ENCODE data around the gene SLC16A4. TPM values are rescaled to one million over a fixed set of nuclear protein-coding genes. Genes with fewer than 3 reads are reported as not detected.
"Not testable (repeated sequence)": the region's sequence is repeated elsewhere in the genome, so short reads cannot be mapped to it uniquely, and the experiment has no call there.

The SLC16A4 gene
- total RNA-seq, 1 experiment from 2014 or later: 0.28 TPM

- peaks cover 12% of the 10 kb centered on the region for H3K4me1 Mint-ChIP-seq
- H3K27me3 Mint-ChIP-seq (ENCODE audit: low read depth); DNase-seq (ENCODE audit: low spot score); H3K4me3 Mint-ChIP-seq; H3K36me3 Mint-ChIP-seq; H3K27ac Mint-ChIP-seq; H3K9me3 Mint-ChIP-seq; POLR2A ChIA-PET; ATAC-seq: not testable (repeated sequence)
- CTCF ChIA-PET: interaction anchor here (1.5 to 3.4 kb wide), 5 partner anchors 17 to 58 kb away, joined by 3 to 20 read pairs (median 8); no protein-coding TSS in a partner anchor
These were observed 46.9 kb upstream of the SLC16A4 start for GRCh38 chr1:110437645-110438299.

- ChIA-PET CTCF (interaction anchor here (0.6 to 4.4 kb wide), 7 partner anchors 19 to 229 kb away, joined by 3 to 44 read pairs (median 7); no protein-coding TSS in a partner anchor), POLR2A (no interaction called here)
- ATAC-seq: no peak
- H3K9me3 Mint-ChIP-seq: no peaks in the 10 kb centered on the region
- no peaks in the 10 kb centered on the region for H3K36me3 Mint-ChIP-seq
- H3K27ac Mint-ChIP-seq: no peak overlapping the region
- TF ChIP-seq SP1 (CRISPR knock-in tag; conservative IDR thresholded peaks at IDR 0.05) (no peak), ZNF532 (CRISPR knock-in tag; IDR thresholded peaks at IDR 0.05; ENCODE audit: borderline replicate concordance) (no peak), ZNF512 (CRISPR knock-in tag; IDR thresholded peaks at IDR 0.05; ENCODE audit: borderline replicate concordance) (no peak), ZNF416 (CRISPR knock-in tag; IDR thresholded peaks at IDR 0.05) (no peak)
- TF ChIP-seq, protein P1, sequence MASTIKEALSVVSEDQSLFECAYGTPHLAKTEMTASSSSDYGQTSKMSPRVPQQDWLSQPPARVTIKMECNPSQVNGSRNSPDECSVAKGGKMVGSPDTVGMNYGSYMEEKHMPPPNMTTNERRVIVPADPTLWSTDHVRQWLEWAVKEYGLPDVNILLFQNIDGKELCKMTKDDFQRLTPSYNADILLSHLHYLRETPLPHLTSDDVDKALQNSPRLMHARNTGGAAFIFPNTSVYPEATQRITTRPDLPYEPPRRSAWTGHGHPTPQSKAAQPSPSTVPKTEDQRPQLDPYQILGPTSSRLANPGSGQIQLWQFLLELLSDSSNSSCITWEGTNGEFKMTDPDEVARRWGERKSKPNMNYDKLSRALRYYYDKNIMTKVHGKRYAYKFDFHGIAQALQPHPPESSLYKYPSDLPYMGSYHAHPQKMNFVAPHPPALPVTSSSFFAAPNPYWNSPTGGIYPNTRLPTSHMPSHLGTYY (CRISPR knock-in tag; IDR thresholded peaks at IDR 0.05): no peak
- no peaks in the 10 kb centered on the region for H3K27me3 Mint-ChIP-seq (ENCODE audit: low read depth)
- no peak overlapping the region for H3K4me3 Mint-ChIP-seq
- no peak for DNase-seq (ENCODE audit: low spot score)
- H3K4me1 Mint-ChIP-seq: peaks cover 12% of the 10 kb centered on the region
These were observed 45.8 kb upstream of the SLC16A4 start for GRCh38 chr1:110436635-110437034.

DNA sequence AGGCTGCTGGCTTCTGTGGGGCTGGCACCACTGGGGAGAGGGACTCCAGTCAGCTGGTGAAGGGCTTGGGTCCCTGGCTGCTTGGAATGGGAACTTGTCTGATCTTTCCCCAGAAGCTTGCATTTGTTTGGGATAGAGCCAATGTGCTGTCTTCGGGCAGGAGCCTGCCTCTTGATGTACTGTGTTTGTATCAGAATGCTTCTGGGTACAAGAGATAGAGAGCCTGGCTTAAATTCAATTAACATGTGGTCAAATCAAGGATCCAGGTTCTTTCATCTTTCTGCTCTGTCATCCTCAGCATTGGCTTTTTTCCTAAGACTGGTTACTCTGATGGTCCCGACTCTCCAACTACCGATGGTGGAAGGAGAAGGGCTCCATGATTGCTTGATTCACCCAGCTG lies 44.1 kb upstream of the SLC16A4 start:
- TF ChIP-seq ATF3 (CRISPR knock-in tag; conservative IDR thresholded peaks at IDR 0.05) (no peak), ZMAT4 (CRISPR knock-in tag; IDR thresholded peaks at IDR 0.05) (no peak), ZNF232 (CRISPR knock-in tag; IDR thresholded peaks at IDR 0.05) (no peak), FOXK1 (CRISPR knock-in tag; IDR thresholded peaks at IDR 0.05) (no peak)
- H3K9me3 Mint-ChIP-seq: no peaks in the 10 kb centered on the region
- POLR2A ChIA-PET: no interaction called here
- no peaks in the 10 kb centered on the region for H3K27me3 Mint-ChIP-seq (ENCODE audit: low read depth)
- CTCF ChIA-PET: interaction anchor here (0.8 to 4.4 kb wide), 6 partner anchors 19 to 238 kb away, joined by 3 to 44 read pairs (median 10); no protein-coding TSS in a partner anchor
- DNase-seq (ENCODE audit: low spot score): no peak
- no peak for ATAC-seq
- H3K4me3 Mint-ChIP-seq: no peak overlapping the region
- peaks cover 20% of the 10 kb centered on the region for H3K4me1 Mint-ChIP-seq
- H3K27ac Mint-ChIP-seq: no peak overlapping the region
- no peaks in the 10 kb centered on the region for H3K36me3 Mint-ChIP-seq

GRCh38 chr1:110433803-110434202 lies 43.0 kb upstream of the SLC16A4 start:
- peak; percentile 96 for ATAC-seq
- Mint-ChIP-seq H3K4me1 (peaks cover 21% of the 10 kb centered on the region), H3K4me3 (no peak overlapping the region), H3K9me3 (no peaks in the 10 kb centered on the region), H3K36me3 (no peaks in the 10 kb centered on the region), H3K27me3 (ENCODE audit: low read depth) (no peaks in the 10 kb centered on the region), H3K27ac (no peak overlapping the region)
- TF ChIP-seq EMX1 (CRISPR knock-in tag; IDR thresholded peaks at IDR 0.05): no peak
- peak; percentile 62; the same call in 1 of the 2 replicates for TF ChIP-seq ZNF281 (CRISPR knock-in tag; IDR thresholded peaks at IDR 0.05)
- TF ChIP-seq, protein P2, sequence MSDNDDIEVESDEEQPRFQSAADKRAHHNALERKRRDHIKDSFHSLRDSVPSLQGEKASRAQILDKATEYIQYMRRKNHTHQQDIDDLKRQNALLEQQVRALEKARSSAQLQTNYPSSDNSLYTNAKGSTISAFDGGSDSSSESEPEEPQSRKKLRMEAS (CRISPR knock-in tag; IDR thresholded peaks at IDR 0.05): no peak
- no peak for TF ChIP-seq JAZF1 (CRISPR knock-in tag; IDR thresholded peaks at IDR 0.05)
- ChIA-PET POLR2A (interaction anchor here (0.9 kb wide), 1 partner anchor 17 kb away, joined by 3 read pairs; no protein-coding TSS in a partner anchor), CTCF (interaction anchor here (0.6 to 4.4 kb wide), 16 partner anchors 10 to 317 kb away, joined by 3 to 44 read pairs (median 4); no protein-coding TSS in a partner anchor)
- DNase-seq (ENCODE audit: low spot score): peak; percentile 68
